ENCODE data around the gene SMYD3.

GRCh38 chr1:246471688-246472087, 35.4 kb downstream of the SMYD3 start:
- TF ChIP-seq CTCF (tag by site-specific recombination; IDR thresholded peaks at IDR 0.05) (no peak), ZBTB8A (tag by site-specific recombination; IDR thresholded peaks at IDR 0.05) (no peak), KLF10 (tag by site-specific recombination; IDR thresholded peaks at IDR 0.05) (no peak), REST (tag by site-specific recombination; IDR thresholded peaks at IDR 0.05) (no peak), ZBTB21 (tag by site-specific recombination; IDR thresholded peaks at IDR 0.05) (no peak)
